Measurements from ENCODE around the gene MICU2.

Gene MICU2

DNA sequence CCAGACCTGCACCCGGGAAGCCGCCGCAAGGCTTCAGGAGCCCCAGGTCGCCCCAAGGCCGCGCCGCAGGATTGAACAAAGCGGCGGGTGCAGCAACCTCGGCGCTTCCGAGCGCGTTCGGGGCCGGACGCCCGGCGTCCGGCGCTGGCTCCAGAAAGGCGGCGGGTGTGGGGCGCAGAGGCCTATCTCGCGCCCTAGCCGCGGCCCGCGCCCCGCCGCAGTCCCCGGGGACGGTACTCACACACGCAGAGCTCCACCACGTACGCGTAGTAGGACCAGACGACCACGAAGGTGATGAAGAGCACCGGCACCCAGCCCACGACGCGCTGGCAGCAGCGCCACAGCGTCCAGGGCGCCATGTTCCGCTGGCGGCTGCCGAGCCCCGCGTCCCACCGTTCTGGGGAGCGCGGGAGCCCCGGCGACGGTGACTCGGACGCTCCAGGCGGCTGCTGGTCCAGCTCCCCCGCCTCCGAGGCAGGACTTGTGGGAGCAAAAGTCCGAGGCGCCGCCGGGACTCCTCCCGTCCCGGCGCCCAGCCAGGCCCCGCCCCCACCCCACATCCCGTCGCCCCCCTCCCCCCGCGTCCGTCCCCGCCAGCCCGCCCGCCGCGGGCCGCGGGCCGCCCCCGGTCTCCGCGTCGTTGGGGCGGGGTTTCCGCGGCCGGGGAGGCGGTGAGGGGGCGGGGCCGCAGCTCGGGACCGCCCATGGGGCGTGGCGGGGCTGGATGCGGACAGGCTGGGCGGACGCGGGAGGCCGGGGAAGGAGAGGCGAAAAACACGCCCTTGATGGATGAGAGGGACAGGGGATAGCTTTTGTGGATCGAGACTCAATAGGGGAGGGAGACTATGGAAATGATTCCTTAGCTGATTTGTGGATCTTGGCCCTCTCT is 144.9 kb downstream of the MICU2 start, which contains the start of gene ZDHHC20:
Gene ZDHHC20 (minus strand): TSS at position 491 of the 889 bp plus-strand sequence. CDS start 132 bp downstream, at position 359.
- H3K27ac ChIP-seq: peak within 1 kb of the TSS; percentile 74
- peak within 1 kb of the TSS; percentile 90 for H3K4me3 ChIP-seq (ENCODE audit: low read depth, low read length)
- H3K27me3 ChIP-seq (replicated peaks): no peaks in the 10 kb centered on the region
- DNase-seq: peak; percentile 63
- in situ Hi-C loops (cut with HindIII; ENCODE audit: low pct_ligation_motif_present, low sequenced_read_pairs): no loop called here
- TF ChIP-seq CTCF (IDR thresholded peaks at IDR 0.05; ENCODE audit: low read depth, low read length, missing control alignments): no peak
- H3K36me3 ChIP-seq (replicated peaks): no peaks in the 10 kb centered on the region

DNA sequence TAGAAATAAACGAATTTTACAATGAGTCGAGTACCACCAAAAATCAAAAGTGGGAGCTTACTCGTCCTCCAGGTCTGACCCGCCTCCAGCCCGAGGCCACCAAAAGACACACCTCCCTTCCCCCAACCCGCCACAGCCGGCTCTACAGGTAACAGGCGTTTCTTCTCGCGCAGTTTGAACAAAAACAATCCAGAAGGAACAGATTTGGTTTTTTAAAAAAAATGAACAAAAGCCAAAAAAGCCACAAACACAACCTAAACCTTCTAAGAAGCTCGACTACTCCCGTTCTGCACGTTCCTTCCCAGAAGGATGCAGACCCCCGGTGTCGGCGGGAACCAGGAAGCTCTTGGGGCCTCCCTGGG is 145.5 kb downstream of the MICU2 start:
- no peak for TF ChIP-seq CTCF (IDR thresholded peaks at IDR 0.05; ENCODE audit: low read depth, low read length, missing control alignments)
- Histone ChIP-seq H3K27ac (peak overlapping the region; percentile 74), H3K4me3 (ENCODE audit: low read depth, low read length) (peak overlapping the region; percentile 90), H3K36me3 (replicated peaks) (no peaks in the 10 kb centered on the region), H3K27me3 (replicated peaks) (no peaks in the 10 kb centered on the region)
- in situ Hi-C loops (cut with HindIII; ENCODE audit: low pct_ligation_motif_present, low sequenced_read_pairs): no loop called here
- no peak for DNase-seq

DNA sequence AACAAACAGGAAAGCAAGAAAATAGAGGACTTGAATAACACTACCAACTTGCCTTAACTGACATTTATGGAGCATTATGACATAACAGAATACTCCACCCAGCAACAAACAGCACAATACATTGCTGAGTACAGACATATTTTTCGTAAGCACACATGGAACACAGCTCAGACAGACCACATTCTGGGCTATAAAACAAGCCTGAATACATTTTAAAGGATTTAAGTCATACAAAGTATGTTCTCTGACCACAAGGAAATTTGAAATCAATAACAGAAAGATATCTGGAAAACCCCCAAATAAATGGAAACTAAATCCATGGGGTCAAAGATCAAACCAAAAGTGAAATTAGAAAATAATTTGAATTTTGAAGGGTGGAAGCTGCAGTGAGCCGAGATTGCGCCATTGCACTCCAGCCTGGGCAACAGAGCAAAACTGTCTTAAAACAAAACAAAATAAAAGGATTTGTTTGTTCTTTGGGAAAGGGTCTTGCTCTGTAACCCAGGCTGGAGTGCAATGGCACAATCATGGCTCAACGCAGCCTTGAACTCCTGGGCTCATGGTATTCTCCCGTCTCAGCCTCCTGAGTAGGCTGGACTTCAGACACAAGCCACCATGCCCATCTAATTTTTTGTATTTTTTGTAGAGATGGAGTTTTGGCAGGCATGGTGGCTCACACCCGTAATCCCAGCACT is 150.4 kb downstream of the MICU2 start:
- no peaks in the 10 kb centered on the region for H3K36me3 ChIP-seq (replicated peaks)
- H3K27ac ChIP-seq: no peak overlapping the region
- no peak for TF ChIP-seq CTCF (IDR thresholded peaks at IDR 0.05; ENCODE audit: low read depth, low read length, missing control alignments)
- in situ Hi-C loops (cut with HindIII; ENCODE audit: low pct_ligation_motif_present, low sequenced_read_pairs): no loop called here
- DNase-seq: no peak
- H3K27me3 ChIP-seq (replicated peaks): no peaks in the 10 kb centered on the region
- H3K4me3 ChIP-seq (ENCODE audit: low read depth, low read length): no peak overlapping the region

DNA sequence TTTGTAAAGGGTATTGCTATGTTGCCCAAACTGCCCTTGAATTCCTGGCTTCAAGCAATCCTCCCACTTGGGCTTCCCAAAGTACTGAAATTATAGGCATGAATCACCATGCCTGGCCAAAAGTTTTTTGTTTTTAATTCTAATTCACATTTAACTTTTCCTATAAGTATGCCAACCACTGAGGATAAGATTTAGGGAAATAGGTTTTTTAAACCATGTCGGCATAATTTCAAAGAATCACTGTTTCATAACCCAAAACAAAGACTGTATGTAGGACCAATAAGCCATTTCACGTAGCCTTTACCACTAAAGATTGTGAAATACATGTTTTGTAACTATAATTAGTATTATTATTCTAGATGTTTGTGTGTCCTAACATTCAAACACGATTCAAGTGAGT is 153.0 kb downstream of the MICU2 start:
- H3K27ac ChIP-seq: no peak overlapping the region
- no peak for DNase-seq

DNA sequence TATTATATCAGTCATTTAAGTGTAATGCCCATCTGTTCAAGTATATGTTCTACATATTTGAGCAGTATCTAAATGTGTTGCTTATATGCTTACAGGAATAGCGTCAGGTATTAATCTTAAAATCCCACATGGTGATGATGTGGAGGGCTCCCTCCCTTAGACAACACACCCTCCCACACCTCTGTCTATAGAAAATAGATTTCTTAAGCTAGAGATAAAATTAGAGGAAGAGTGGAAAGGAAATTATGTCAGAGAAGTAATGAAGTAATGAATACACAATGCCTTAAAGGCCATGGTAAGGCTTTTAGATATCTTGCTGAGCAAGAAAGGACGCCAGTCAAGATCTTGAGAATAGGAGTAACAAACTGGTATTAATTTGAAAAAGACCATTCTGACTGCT is 157.3 kb downstream of the MICU2 start:
- no peak for TF ChIP-seq CTCF (IDR thresholded peaks at IDR 0.05; ENCODE audit: low read depth, low read length, missing control alignments)
- no peaks in the 10 kb centered on the region for H3K27me3 ChIP-seq (replicated peaks)
- H3K27ac ChIP-seq: no peak overlapping the region
- DNase-seq: no peak
- H3K36me3 ChIP-seq (replicated peaks): no peaks in the 10 kb centered on the region
- H3K4me3 ChIP-seq (ENCODE audit: low read depth, low read length): no peak overlapping the region
- in situ Hi-C loops (cut with HindIII; ENCODE audit: low pct_ligation_motif_present, low sequenced_read_pairs): no loop called here

More for the DNA sequence above, 153.0 kb downstream of the MICU2 start:
- Histone ChIP-seq H3K27me3 (replicated peaks) (no peaks in the 10 kb centered on the region), H3K4me3 (ENCODE audit: low read depth, low read length) (no peak overlapping the region), H3K36me3 (replicated peaks) (no peaks in the 10 kb centered on the region)
- in situ Hi-C loops (cut with HindIII; ENCODE audit: low pct_ligation_motif_present, low sequenced_read_pairs): no loop called here
- no peak for TF ChIP-seq CTCF (IDR thresholded peaks at IDR 0.05; ENCODE audit: low read depth, low read length, missing control alignments)

Data from brain microvascular endothelial cell (primary cell).